Endometrial microvascular endothelial cells (primary cell): ENCODE results near the gene RAD51B. TPM values are rescaled to one million over a fixed set of nuclear protein-coding genes. Genes with fewer than 3 reads are reported as not detected.
"Not testable (repeated sequence)": the region's sequence is repeated elsewhere in the genome, so short reads cannot be mapped to it uniquely, and the experiment has no call there.

Experiments
- in situ Hi-C: cut with HindIII; loops from 2 replicates; pipeline ENCODE4 v1.10.0; 2017; ENCODE audit warnings: low sequenced_read_pairs, low pct_unique_long_range_greater_than_20kb; ENCODE audit errors: inconsistent ontology term
- total RNA-seq: library from RNA; depleted of rRNA; stranded (reverse); fragments of >200 nt; gene quantifications from one replicate; pipeline ENCODE4 v1.2.3, GENCODE V29; 2015; ENCODE audit errors: inconsistent ontology term

Gene RAD51B
- total RNA-seq, 1 donor from 2014 or later: 16.4 TPM

GRCh38 chr14:68082698-68083291 lies 263.2 kb downstream of the RAD51B start:
- in situ Hi-C loops: no loop called here

GRCh38 chr14:68084256-68084655 lies 264.7 kb downstream of the RAD51B start:
- in situ Hi-C loops: no loop called here

DNA sequence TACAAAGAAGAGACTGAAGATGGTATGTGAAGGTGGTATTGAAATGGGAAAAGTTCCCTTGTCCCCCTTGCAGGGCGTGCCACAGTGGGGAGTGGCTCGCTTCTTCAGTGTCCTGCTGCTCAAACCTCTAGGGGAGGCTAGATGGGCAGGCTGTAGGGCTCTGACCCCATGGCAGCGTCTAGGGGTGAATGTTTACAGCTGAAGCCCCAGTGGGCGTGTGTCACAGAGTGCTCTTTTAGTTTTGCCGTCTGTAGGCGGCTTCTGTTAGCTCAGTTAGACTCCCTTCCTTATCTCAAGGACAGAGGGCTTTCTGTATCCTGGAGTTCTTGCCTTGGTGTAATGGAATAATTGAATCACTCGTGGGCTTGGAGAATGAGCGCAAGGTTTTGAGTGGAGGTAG lies 266.2 kb downstream of the RAD51B start:
- in situ Hi-C loops: no loop called here

- in situ Hi-C loops: no loop called here
Observed at GRCh38 chr14:68088451-68088854, 268.9 kb downstream of the RAD51B start.

- in situ Hi-C loops: no loop called here
Observed at GRCh38 chr14:68089146-68089731, 269.7 kb downstream of the RAD51B start.

DNA sequence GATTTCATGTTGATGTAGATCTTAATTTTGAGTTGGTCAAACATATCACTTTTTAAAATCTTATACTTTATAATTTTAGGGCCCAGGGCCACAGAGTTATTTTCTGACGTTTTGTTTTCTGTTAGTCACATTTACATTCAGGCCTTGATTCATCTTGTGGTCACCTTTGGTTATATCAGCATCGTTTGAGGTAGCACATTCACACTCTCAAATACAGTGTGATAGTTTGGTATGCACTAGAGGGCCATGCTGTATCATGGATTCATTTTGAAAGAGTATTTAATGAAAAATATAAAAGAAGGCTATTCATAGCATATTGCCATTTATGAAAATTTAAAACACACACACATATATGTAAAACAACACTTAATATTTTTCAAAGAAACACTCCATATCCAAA lies 274.6 kb downstream of the RAD51B start:
- in situ Hi-C loops: no loop called here

- in situ Hi-C loops: no loop called here
Observed at GRCh38 chr14:68094752-68095151, 275.2 kb downstream of the RAD51B start.

GRCh38 chr14:68097727-68098126 lies 278.1 kb downstream of the RAD51B start:
- in situ Hi-C loops: no loop called here

- in situ Hi-C loops: no loop called here
Observed at GRCh38 chr14:68098834-68099233, 279.3 kb downstream of the RAD51B start.

DNA sequence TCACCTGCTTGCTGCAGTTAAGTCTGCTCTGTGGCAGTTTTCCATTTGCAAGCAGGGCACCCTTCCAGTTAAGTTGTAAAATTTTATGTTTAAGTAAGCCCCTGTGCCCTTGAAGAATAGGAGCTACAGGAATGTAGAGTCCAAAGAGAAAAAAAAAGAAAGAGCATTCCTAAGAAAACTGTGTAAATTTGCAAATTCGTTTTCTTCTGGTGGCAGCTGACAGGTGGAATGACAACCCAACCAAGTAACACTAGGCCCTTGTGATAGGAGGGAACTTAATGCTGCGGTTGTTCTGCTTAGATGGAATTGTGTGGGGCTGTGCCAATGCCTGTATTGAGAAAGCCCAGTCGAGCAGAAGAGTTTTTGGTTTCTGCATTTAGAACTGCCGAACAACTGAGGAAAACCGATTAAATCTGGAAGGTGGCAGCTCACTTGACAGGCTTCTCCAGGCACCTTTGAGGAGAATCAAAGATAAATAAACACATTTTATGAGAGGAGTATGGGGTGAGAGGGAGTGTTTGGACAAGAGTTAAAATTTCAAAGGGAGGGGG lies 280.0 kb downstream of the RAD51B start:
- in situ Hi-C loops: no loop called here

GRCh38 chr14:68101715-68102301 lies 282.2 kb downstream of the RAD51B start:
- in situ Hi-C loops: not testable (repeated sequence)

GRCh38 chr14:68103853-68104252 lies 284.3 kb downstream of the RAD51B start:
- in situ Hi-C loops: no loop called here

GRCh38 chr14:68104518-68104917 lies 284.9 kb downstream of the RAD51B start:
- in situ Hi-C loops: no loop called here

- in situ Hi-C loops: no loop called here
Observed at GRCh38 chr14:68105816-68106215, 286.2 kb downstream of the RAD51B start.

DNA sequence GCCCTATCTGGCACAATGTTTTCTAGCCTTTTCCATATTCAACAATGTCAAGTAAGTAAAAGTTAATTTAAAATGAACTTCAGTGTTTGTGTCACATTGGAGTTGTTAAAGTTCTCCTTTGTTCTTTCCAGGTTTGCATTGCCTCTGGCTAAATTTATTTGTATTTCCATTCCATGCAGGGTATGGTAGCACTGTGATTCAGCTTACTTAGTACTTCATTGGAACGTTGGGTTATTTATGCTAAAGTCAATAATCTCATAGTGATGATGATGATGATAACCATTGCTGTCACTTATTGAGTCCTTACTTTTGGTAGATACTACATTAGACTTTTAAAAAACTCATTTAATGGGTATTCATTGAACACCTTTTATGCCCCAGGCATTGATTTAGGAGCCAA lies 286.9 kb downstream of the RAD51B start:
- in situ Hi-C loops: no loop called here

DNA sequence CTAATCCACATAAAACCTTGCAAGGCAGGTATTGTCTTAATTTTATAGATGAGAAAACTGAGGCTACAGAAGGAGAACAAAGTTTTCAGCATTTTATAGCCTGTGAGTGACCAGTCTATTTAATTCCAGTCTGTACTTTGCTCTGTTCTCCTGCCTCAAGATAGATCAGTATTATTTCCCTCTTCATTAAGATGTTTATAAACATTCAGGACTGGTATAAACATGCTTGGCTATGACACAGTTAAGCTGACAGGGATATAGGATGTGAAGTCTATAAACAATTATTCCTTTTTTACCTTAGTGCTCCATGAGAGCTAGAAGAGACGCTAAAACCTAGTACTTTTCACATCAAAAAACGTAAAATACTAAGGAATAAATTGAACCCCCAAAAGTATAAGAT lies 287.3 kb downstream of the RAD51B start:
- in situ Hi-C loops: no loop called here

- in situ Hi-C loops: no loop called here
Observed at GRCh38 chr14:68109132-68109900, 289.7 kb downstream of the RAD51B start.

DNA sequence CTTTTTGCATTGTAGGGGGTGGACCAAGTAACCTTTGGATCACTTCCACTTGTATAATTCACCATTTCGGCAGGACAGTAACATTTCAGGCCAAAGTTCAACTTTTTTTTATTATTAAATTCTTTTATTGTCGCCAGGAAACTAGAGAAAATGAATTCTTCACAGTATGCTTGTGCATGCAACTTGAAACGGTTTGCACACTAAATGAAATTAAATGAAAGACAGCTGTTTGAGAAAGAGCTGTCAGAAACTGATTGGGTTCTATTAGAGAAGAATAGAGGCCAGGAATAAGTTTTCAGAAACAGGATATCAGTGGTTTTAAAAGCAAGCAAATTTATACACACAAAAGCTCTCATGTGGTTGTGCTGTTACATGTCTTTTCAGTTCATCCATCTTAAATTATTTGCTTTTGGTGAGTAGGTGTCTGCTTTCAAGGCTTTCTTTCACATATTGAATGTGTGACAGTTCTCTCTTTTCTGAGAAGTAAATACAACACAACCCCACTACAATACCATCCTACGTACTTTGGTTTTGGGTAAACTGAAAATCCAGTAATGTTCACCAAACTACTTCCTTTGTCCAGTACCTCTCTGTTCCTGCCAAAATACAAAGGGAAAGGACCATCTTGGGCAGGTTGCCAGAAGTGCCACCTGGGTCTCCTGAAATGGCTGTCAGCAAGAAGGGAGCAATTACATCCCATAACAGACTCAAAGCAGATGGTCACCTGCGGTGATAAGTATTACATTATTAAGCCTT lies 291.7 kb downstream of the RAD51B start:
- in situ Hi-C loops: no loop called here

GRCh38 chr14:68111853-68112270 lies 292.3 kb downstream of the RAD51B start:
- in situ Hi-C loops: no loop called here
